Duodenal mucosa (tissue), 2 donors: Measurements from ENCODE around the gene ZNF467.

Source experiments
- H3K27ac ChIP-seq: one replicate; pipeline ENCODE4 v1.7.0; 2013; ENCODE audit warnings: low read depth, low read length
- H3K27me3 ChIP-seq, 2 donors: one replicate each; pipeline ENCODE4 v1.7.0; 2013; ENCODE audit warnings: low read length in 2 of 2, control low read depth in 1 of 2; ENCODE audit not compliant: insufficient read depth in 2 of 2, control insufficient read depth in 1 of 2
- H3K36me3 ChIP-seq, 2 donors: one replicate each; pipeline ENCODE4 v1.7.0; 2013; ENCODE audit warnings: low read length in 2 of 2, control low read depth in 1 of 2; ENCODE audit not compliant: insufficient read depth in 2 of 2, control insufficient read depth in 1 of 2
- H3K4me1 ChIP-seq, 2 donors: one replicate each; pipeline ENCODE4 v1.7.0; 2013; ENCODE audit warnings: low read length in 2 of 2, control low read depth in 1 of 2; ENCODE audit not compliant: insufficient read depth in 2 of 2, control insufficient read depth in 1 of 2
- H3K4me3 ChIP-seq, 2 donors: one replicate each; pipeline ENCODE4 v1.7.0; 2013; ENCODE audit warnings: low read length in 2 of 2, low read depth in 1 of 2
- H3K9ac ChIP-seq, 2 donors: one replicate each; pipeline ENCODE4 v1.7.0; 2013; ENCODE audit warnings: low read length in 2 of 2, low read depth in 1 of 2
- H3K9me3 ChIP-seq, 2 donors: one replicate each; pipeline ENCODE4 v1.7.0; 2013; ENCODE audit warnings: low read length in 2 of 2, control low read depth in 1 of 2; ENCODE audit not compliant: control insufficient read depth in 1 of 2

Gene ZNF467

GRCh38 chr7:149796287-149796860 is 23.0 kb upstream of the ZNF467 start:
- H3K4me3 ChIP-seq: no peak overlapping the region
- no peak overlapping the region for H3K27ac ChIP-seq
- H3K27me3 ChIP-seq: no peaks in the 10 kb centered on the region
- H3K36me3 ChIP-seq: no peaks in the 10 kb centered on the region
- no peaks in the 10 kb centered on the region for H3K4me1 ChIP-seq
- no peak overlapping the region for H3K9ac ChIP-seq
- no peaks in the 10 kb centered on the region for H3K9me3 ChIP-seq

- Histone ChIP-seq H3K27me3 (peaks cover 9% of the 10 kb centered on the region in 2 donors), H3K27ac (no peak overlapping the region), H3K9me3 (no peaks in the 10 kb centered on the region), H3K4me1 (no peaks in the 10 kb centered on the region), H3K9ac (no peak overlapping the region), H3K4me3 (no peak overlapping the region), H3K36me3 (no peaks in the 10 kb centered on the region)
These were observed 21.7 kb upstream of the ZNF467 start for GRCh38 chr7:149795126-149795525.

- no peaks in the 10 kb centered on the region for H3K4me1 ChIP-seq
- H3K27me3 ChIP-seq: peaks cover 12% of the 10 kb centered on the region in 2 donors
- no peaks in the 10 kb centered on the region for H3K36me3 ChIP-seq
- H3K9ac ChIP-seq: no peak overlapping the region
- H3K27ac ChIP-seq: no peak overlapping the region
- H3K4me3 ChIP-seq: no peak overlapping the region
- H3K9me3 ChIP-seq: no peaks in the 10 kb centered on the region
These were observed 21.3 kb upstream of the ZNF467 start for GRCh38 chr7:149794661-149795060.

- H3K36me3 ChIP-seq: no peaks in the 10 kb centered on the region
- H3K4me3 ChIP-seq: no peak overlapping the region
- H3K9ac ChIP-seq: no peak overlapping the region
- no peaks in the 10 kb centered on the region for H3K9me3 ChIP-seq
- H3K4me1 ChIP-seq: no peaks in the 10 kb centered on the region
- H3K27ac ChIP-seq: no peak overlapping the region
- peaks cover 25 to 26% of the 10 kb centered on the region in 2 donors for H3K27me3 ChIP-seq
These were observed 19.9 kb upstream of the ZNF467 start for GRCh38 chr7:149793261-149793660.

- no peaks in the 10 kb centered on the region for H3K36me3 ChIP-seq
- no peak overlapping the region for H3K9ac ChIP-seq
- no peaks in the 10 kb centered on the region for H3K4me1 ChIP-seq
- H3K27ac ChIP-seq: no peak overlapping the region
- peaks cover 30 to 36% of the 10 kb centered on the region in 2 donors for H3K27me3 ChIP-seq
- no peak overlapping the region for H3K4me3 ChIP-seq
- no peaks in the 10 kb centered on the region for H3K9me3 ChIP-seq
These were observed 18.8 kb upstream of the ZNF467 start for GRCh38 chr7:149792220-149792595.

- Histone ChIP-seq H3K4me3 (no peak overlapping the region), H3K4me1 (no peaks in the 10 kb centered on the region), H3K27me3 (peaks cover 30 to 37% of the 10 kb centered on the region in 2 donors), H3K36me3 (no peaks in the 10 kb centered on the region), H3K9me3 (no peaks in the 10 kb centered on the region), H3K27ac (no peak overlapping the region), H3K9ac (no peak overlapping the region)
These were observed 18.2 kb upstream of the ZNF467 start for GRCh38 chr7:149791411-149792219.

- no peak overlapping the region for H3K9ac ChIP-seq
- no peaks in the 10 kb centered on the region for H3K9me3 ChIP-seq
- H3K4me3 ChIP-seq: no peak overlapping the region
- H3K4me1 ChIP-seq: no peaks in the 10 kb centered on the region
- no peaks in the 10 kb centered on the region for H3K36me3 ChIP-seq
- H3K27me3 ChIP-seq: peaks cover 30 to 37% of the 10 kb centered on the region in 2 donors
- no peak overlapping the region for H3K27ac ChIP-seq
These were observed 17.5 kb upstream of the ZNF467 start for GRCh38 chr7:149790754-149791360.

GRCh38 chr7:149790146-149790548 is 16.8 kb upstream of the ZNF467 start:
- Histone ChIP-seq H3K9ac (no peak overlapping the region), H3K4me1 (no peaks in the 10 kb centered on the region), H3K36me3 (no peaks in the 10 kb centered on the region), H3K27me3 (peaks cover 30 to 37% of the 10 kb centered on the region in 2 donors), H3K4me3 (no peak overlapping the region), H3K27ac (no peak overlapping the region), H3K9me3 (no peaks in the 10 kb centered on the region)

- Histone ChIP-seq H3K4me1 (no peaks in the 10 kb centered on the region), H3K9me3 (no peaks in the 10 kb centered on the region), H3K4me3 (no peak overlapping the region), H3K27me3 (peaks cover 33 to 37% of the 10 kb centered on the region in 2 donors), H3K36me3 (no peaks in the 10 kb centered on the region), H3K9ac (no peak overlapping the region), H3K27ac (no peak overlapping the region)
These were observed 15.7 kb upstream of the ZNF467 start for GRCh38 chr7:149789101-149789500.

GRCh38 chr7:149788300-149788851 is 15.0 kb upstream of the ZNF467 start:
- Histone ChIP-seq H3K9ac (no peak overlapping the region), H3K9me3 (no peaks in the 10 kb centered on the region), H3K4me3 (no peak overlapping the region), H3K36me3 (no peaks in the 10 kb centered on the region), H3K27ac (no peak overlapping the region), H3K27me3 (peaks cover 37% of the 10 kb centered on the region in 2 donors), H3K4me1 (no peaks in the 10 kb centered on the region)
